OCI-LY1 (cell line): ENCODE results near the gene C11orf58.

Source experiments
- H2AFZ ChIP-seq: fragments of 200-600 bp; sonication (generic), shearing (Covaris generic); 2 replicates; pipeline ENCODE4 v1.6.0; 2014; ENCODE audit warnings: antibody characterized with exemption, mild to moderate bottlenecking, low read length
- H3F3A ChIP-seq: fragments of 200-600 bp; sonication (generic), shearing (Covaris generic); 2 replicates; pipeline ENCODE4 v1.6.0; 2014; ENCODE audit warnings: mild to moderate bottlenecking, antibody characterized with exemption, low read length, moderate library complexity; ENCODE audit not compliant: insufficient read depth
- H3K27ac ChIP-seq: fragments of 200-600 bp; sonication (generic); 2 replicates; pipeline ENCODE4 v1.5.1; 2014; ENCODE audit warnings: low read length, mixed run types, mild to moderate bottlenecking, low read depth; ENCODE audit not compliant: poor library complexity, severe bottlenecking
- H3K27me3 ChIP-seq: fragments of 200-600 bp; sonication (generic); 2 replicates; pipeline ENCODE4 v1.6.0; 2014; ENCODE audit warnings: antibody characterized with exemption, mild to moderate bottlenecking, low read length, moderate library complexity; ENCODE audit not compliant: insufficient read depth
- H3K36me3 ChIP-seq: fragments of 200-600 bp; sonication (generic); 2 replicates; pipeline ENCODE4 v1.6.1; 2014; ENCODE audit warnings: mild to moderate bottlenecking, antibody characterized with exemption, low read length, moderate library complexity, mixed read lengths; ENCODE audit not compliant: insufficient read depth
- H3K4me1 ChIP-seq: fragments of 200-600 bp; sonication (generic); 2 replicates; pipeline ENCODE4 v1.5.1; 2014; ENCODE audit warnings: mild to moderate bottlenecking, low read length, moderate library complexity; ENCODE audit not compliant: insufficient read depth, severe bottlenecking
- H3K4me2 ChIP-seq: fragments of 200-600 bp; sonication (generic), shearing (Covaris generic); 2 replicates; pipeline ENCODE4 v1.6.1; 2014; ENCODE audit warnings: low read length
- H3K4me3 ChIP-seq: fragments of 200-600 bp; sonication (generic); 2 replicates; pipeline ENCODE4 v1.5.1; 2014; ENCODE audit warnings: low read length, low read depth, mild to moderate bottlenecking, mixed read lengths; ENCODE audit not compliant: poor library complexity, severe bottlenecking
- H3K79me2 ChIP-seq: fragments of 200-600 bp; shearing (Covaris generic); 2 replicates; pipeline ENCODE4 v1.6.1; 2016; ENCODE audit warnings: mixed run types, low read length, mixed read lengths; ENCODE audit not compliant: insufficient read depth
- H3K9ac ChIP-seq: fragments of 200-600 bp; sonication (generic), shearing (Covaris generic); 2 replicates; pipeline ENCODE4 v1.6.1; 2014; ENCODE audit warnings: mild to moderate bottlenecking, low read length, mixed read lengths
- H3K9me2 ChIP-seq: fragments of 200-600 bp; sonication (generic), shearing (Covaris generic); 2 replicates; pipeline ENCODE4 v1.6.1; 2014; ENCODE audit warnings: low read depth, mild to moderate bottlenecking, low read length, mixed read lengths
- H3K9me3 ChIP-seq: fragments of 200-600 bp; shearing (Covaris generic); 2 replicates; pipeline ENCODE4 v1.6.1; 2014; ENCODE audit warnings: low read length, mixed read lengths
- H4K20me1 ChIP-seq: fragments of 200-600 bp; sonication (generic), shearing (Covaris generic); 2 replicates; pipeline ENCODE4 v1.6.0; 2016; ENCODE audit warnings: mild to moderate bottlenecking, low read length; ENCODE audit not compliant: insufficient read depth
- CTCF ChIP-seq: fragments of 200-600 bp; sonication (generic), shearing (Covaris generic); IDR thresholded peaks from 2 replicates; pipeline ENCODE4 v1.5.1; 2017; ENCODE audit warnings: mild to moderate bottlenecking, antibody characterized with exemption, low read length, moderate library complexity, mixed read lengths
- EZH2 ChIP-seq: fragments of 200-600 bp; sonication (generic), shearing (Covaris generic); IDR thresholded peaks from 2 replicates; pipeline ENCODE4 v1.8.0; 2017; ENCODE audit warnings: borderline replicate concordance, mixed run types, mild to moderate bottlenecking, antibody characterized with exemption, low read length, moderate library complexity, mixed read lengths

C11orf58 gene

GRCh38 chr11:16806791-16807190, 68.3 kb downstream of the C11orf58 start:
- H3K79me2 ChIP-seq: no peaks in the 10 kb centered on the region
- no peaks in the 10 kb centered on the region for H4K20me1 ChIP-seq
- no peaks in the 10 kb centered on the region for H3K9me2 ChIP-seq
- H3F3A ChIP-seq: no peaks in the 10 kb centered on the region
- no peaks in the 10 kb centered on the region for H3K4me1 ChIP-seq
- TF ChIP-seq CTCF: no peak
- no peak for TF ChIP-seq EZH2
- no peak overlapping the region for H3K4me2 ChIP-seq
- H3K9ac ChIP-seq: no peak overlapping the region
- H3K4me3 ChIP-seq: no peak overlapping the region
- no peaks in the 10 kb centered on the region for H3K36me3 ChIP-seq
- no peaks in the 10 kb centered on the region for H3K27me3 ChIP-seq
- H3K9me3 ChIP-seq: no peaks in the 10 kb centered on the region
- H3K27ac ChIP-seq: no peak overlapping the region
- no peak overlapping the region for H2AFZ ChIP-seq

GRCh38 chr11:16807306-16807705, 68.9 kb downstream of the C11orf58 start:
- Histone ChIP-seq H3K9me2 (no peaks in the 10 kb centered on the region), H3K27ac (no peak overlapping the region), H2AFZ (no peak overlapping the region), H3K4me1 (no peaks in the 10 kb centered on the region), H3K4me2 (no peak overlapping the region), H3K4me3 (no peak overlapping the region), H3K27me3 (no peaks in the 10 kb centered on the region), H3K79me2 (no peaks in the 10 kb centered on the region), H3K9me3 (no peaks in the 10 kb centered on the region), H4K20me1 (no peaks in the 10 kb centered on the region), H3K36me3 (no peaks in the 10 kb centered on the region), H3K9ac (no peak overlapping the region), H3F3A (no peaks in the 10 kb centered on the region)
- no peak for TF ChIP-seq CTCF
- TF ChIP-seq EZH2: no peak
